ENCODE data around the gene CLSTN2. TPM values are rescaled to one million over a fixed set of nuclear protein-coding genes. Genes with fewer than 3 reads are reported as not detected.

The CLSTN2 gene
- polyA plus RNA-seq, 1 experiment: 0.04 TPM

GRCh38 chr3:140162551-140162950, 227.6 kb downstream of the CLSTN2 start:
- ChIA-PET CTCF (no interaction called here), POLR2A (no interaction called here)
- no peak overlapping the region for H3K4me3 ChIP-seq (ENCODE audit: low read depth, low read length)
- no peak for TF ChIP-seq CTCF (IDR thresholded peaks at IDR 0.05; ENCODE audit: low read depth, low read length)
- H3K27me3 ChIP-seq (ENCODE audit: control insufficient read depth, insufficient read depth, low read length): no peaks in the 10 kb centered on the region
- no peak overlapping the region for H3K27ac ChIP-seq (ENCODE audit: low read depth, low read length)
- no peak for DNase-seq (ENCODE audit: low read depth, low spot score)
- H3K9me3 ChIP-seq (ENCODE audit: control insufficient read depth, insufficient read depth, low read length): no peaks in the 10 kb centered on the region

GRCh38 chr3:140163159-140163763, 228.3 kb downstream of the CLSTN2 start:
- POLR2A ChIA-PET: no interaction called here
- CTCF ChIA-PET: no interaction called here
- Histone ChIP-seq H3K27ac (ENCODE audit: low read depth, low read length) (no peak overlapping the region), H3K9me3 (ENCODE audit: control insufficient read depth, insufficient read depth, low read length) (no peaks in the 10 kb centered on the region), H3K4me3 (ENCODE audit: low read depth, low read length) (no peak overlapping the region), H3K27me3 (ENCODE audit: control insufficient read depth, insufficient read depth, low read length) (no peaks in the 10 kb centered on the region)
- DNase-seq (ENCODE audit: low read depth, low spot score): no peak
- TF ChIP-seq CTCF (IDR thresholded peaks at IDR 0.05; ENCODE audit: low read depth, low read length): no peak

GRCh38 chr3:140164156-140164555, 229.2 kb downstream of the CLSTN2 start:
- no peak for TF ChIP-seq CTCF (IDR thresholded peaks at IDR 0.05; ENCODE audit: low read depth, low read length)
- H3K27ac ChIP-seq (ENCODE audit: low read depth, low read length): no peak overlapping the region
- DNase-seq (ENCODE audit: low read depth, low spot score): no peak
- POLR2A ChIA-PET: no interaction called here
- CTCF ChIA-PET: no interaction called here
- no peaks in the 10 kb centered on the region for H3K27me3 ChIP-seq (ENCODE audit: control insufficient read depth, insufficient read depth, low read length)
- H3K4me3 ChIP-seq (ENCODE audit: low read depth, low read length): no peak overlapping the region
- H3K9me3 ChIP-seq (ENCODE audit: control insufficient read depth, insufficient read depth, low read length): no peaks in the 10 kb centered on the region

- H3K9me3 ChIP-seq (ENCODE audit: control insufficient read depth, insufficient read depth, low read length): no peaks in the 10 kb centered on the region
- TF ChIP-seq CTCF (IDR thresholded peaks at IDR 0.05; ENCODE audit: low read depth, low read length): no peak
- H3K4me3 ChIP-seq (ENCODE audit: low read depth, low read length): no peak overlapping the region
- POLR2A ChIA-PET: no interaction called here
- no peaks in the 10 kb centered on the region for H3K27me3 ChIP-seq (ENCODE audit: control insufficient read depth, insufficient read depth, low read length)
- H3K27ac ChIP-seq (ENCODE audit: low read depth, low read length): no peak overlapping the region
- CTCF ChIA-PET: no interaction called here
- no peak for DNase-seq (ENCODE audit: low read depth, low spot score)
These were observed 230.1 kb downstream of the CLSTN2 start for GRCh38 chr3:140164922-140165590.

DNA sequence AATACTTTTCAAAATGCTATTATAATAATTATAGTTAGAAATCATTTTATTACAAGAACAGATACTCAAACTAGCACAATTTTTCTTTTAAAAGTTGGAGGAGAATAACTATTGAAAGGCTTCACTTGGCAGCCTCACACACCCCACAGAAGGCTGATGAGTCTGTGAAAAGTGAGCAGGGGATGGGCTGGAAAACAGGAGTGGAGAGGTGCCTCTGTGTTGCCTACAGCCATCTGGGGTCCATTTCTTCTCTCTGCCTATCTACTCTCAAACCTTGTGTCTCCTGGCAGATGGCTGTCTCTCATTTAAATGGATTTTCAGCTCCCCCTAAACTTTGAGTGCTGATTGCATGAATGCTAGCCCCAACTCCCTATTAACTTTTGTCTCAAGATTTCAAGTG, 230.8 kb downstream of the CLSTN2 start:
- no peak for TF ChIP-seq CTCF (IDR thresholded peaks at IDR 0.05; ENCODE audit: low read depth, low read length)
- ChIA-PET POLR2A (no interaction called here), CTCF (no interaction called here)
- DNase-seq (ENCODE audit: low read depth, low spot score): no peak
- Histone ChIP-seq H3K27me3 (ENCODE audit: control insufficient read depth, insufficient read depth, low read length) (no peaks in the 10 kb centered on the region), H3K9me3 (ENCODE audit: control insufficient read depth, insufficient read depth, low read length) (no peaks in the 10 kb centered on the region), H3K4me3 (ENCODE audit: low read depth, low read length) (no peak overlapping the region), H3K27ac (ENCODE audit: low read depth, low read length) (no peak overlapping the region)
